ENCODE measurements around the gene NPC2. TPM values are rescaled to one million over a fixed set of nuclear protein-coding genes. Genes with fewer than 3 reads are reported as not detected.

Gene NPC2
- total and polyA plus RNA-seq, 4 donors: 922 to 1,539 (median 1,190) TPM

DNA sequence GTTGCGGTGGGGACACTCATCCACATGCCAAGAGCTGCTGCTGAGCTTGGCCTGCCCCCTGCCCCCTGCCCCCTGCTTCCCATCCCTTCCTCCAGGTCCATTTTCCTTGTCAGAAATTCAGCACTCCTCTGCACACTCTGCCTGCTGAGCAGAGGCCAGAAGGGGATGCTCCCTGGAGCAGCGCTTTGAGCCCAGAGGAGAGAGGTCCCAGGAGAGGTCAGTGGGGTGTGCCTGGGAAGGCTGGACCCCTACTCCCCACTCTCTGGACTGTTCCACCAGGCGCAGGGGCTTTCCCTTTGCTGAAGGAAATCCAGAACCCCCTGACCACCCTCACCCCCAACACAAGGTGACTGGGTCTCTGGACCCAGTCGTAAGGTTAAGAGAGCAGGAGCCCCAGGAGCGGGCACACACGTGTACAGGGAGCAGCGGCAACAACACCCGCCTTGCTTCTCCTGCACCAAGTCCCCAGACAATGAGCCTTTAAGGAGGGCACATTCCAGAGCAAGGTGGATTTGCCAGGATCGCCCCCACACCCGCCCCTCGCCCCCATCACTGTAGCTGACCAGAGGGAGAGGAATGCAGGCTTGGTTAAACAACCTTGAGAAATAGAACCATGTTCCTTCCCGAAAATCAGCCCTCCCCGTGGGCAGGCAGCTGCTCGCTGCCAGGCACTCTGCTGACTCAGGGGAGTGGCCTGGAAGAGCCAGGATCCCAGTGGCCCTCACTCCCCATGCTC lies 31.1 kb upstream of the NPC2 start:
- no peak for TF ChIP-seq CTCF (IDR thresholded peaks at IDR 0.05; ENCODE audit: control extremely low read depth, extremely low read depth)
- Histone ChIP-seq H3K36me3 (ENCODE audit: control insufficient read depth in 4 of 4, insufficient read depth in 4 of 4, low read length in 4 of 4) (peaks cover 0 to under 1% (median 0%) of the 10 kb centered on the region in 4 donors), H3K27ac (ENCODE audit: low read depth in 1 of 2, low read length in 1 of 2) (no peak overlapping the region), H3K4me3 (no peak overlapping the region), H3K9me3 (ENCODE audit: control insufficient read depth in 4 of 4, insufficient read depth in 3 of 4, low read length in 3 of 4) (no peaks in the 10 kb centered on the region), H3K4me1 (ENCODE audit: control insufficient read depth in 5 of 5, insufficient read depth in 5 of 5, low read length in 5 of 5) (peaks cover 0 to 14% (median 8%) of the 10 kb centered on the region in 5 donors), H3K27me3 (ENCODE audit: control insufficient read depth in 3 of 3, insufficient read depth in 3 of 3, low read length in 2 of 3) (no peaks in the 10 kb centered on the region), H3K9ac (ENCODE audit: insufficient read depth in 1 of 2, low read length in 2 of 2) (no peak overlapping the region)
- ATAC-seq (ENCODE audit: insufficient read depth, low FRiP score) (peak; percentile 35), DNase-seq (peak in 2 of 3 donors; percentile 32 to 58)
- WGBS, 2 donors: 73 to 81% methylated on average over 13 to 14 of the region's 14 CpGs

DNA sequence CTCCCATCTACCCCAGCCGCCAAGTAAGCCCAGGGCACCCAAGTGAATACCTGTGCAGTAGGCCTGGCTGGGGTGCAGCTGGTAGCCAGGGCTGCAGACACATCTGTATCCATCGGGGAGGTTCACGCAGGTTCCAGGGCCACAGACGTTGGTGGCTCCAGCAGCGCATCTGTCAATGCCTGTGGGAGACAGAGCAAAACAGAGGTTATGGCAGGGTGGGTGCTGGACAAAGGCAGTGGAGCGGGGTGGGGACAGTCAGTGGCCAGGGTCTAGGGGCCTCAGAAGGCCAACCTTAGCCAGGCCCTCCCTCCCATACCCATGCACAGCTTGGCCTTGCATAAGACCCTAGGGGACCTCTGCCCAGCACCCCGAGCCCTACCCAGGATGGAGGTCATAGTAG lies 29.6 kb upstream of the NPC2 start:
- ATAC-seq (ENCODE audit: insufficient read depth, low FRiP score): no peak
- Histone ChIP-seq H3K27me3 (ENCODE audit: control insufficient read depth in 3 of 3, insufficient read depth in 3 of 3, low read length in 2 of 3) (no peaks in the 10 kb centered on the region), H3K27ac (ENCODE audit: low read depth in 1 of 2, low read length in 1 of 2) (no peak overlapping the region), H3K9me3 (ENCODE audit: control insufficient read depth in 4 of 4, insufficient read depth in 3 of 4, low read length in 3 of 4) (no peaks in the 10 kb centered on the region), H3K4me3 (no peak overlapping the region), H3K36me3 (ENCODE audit: control insufficient read depth in 4 of 4, insufficient read depth in 4 of 4, low read length in 4 of 4) (no peaks in the 10 kb centered on the region), H3K9ac (ENCODE audit: insufficient read depth in 1 of 2, low read length in 2 of 2) (no peak overlapping the region), H3K4me1 (ENCODE audit: control insufficient read depth in 5 of 5, insufficient read depth in 5 of 5, low read length in 5 of 5) (peaks cover 0 to 16% (median 8%) of the 10 kb centered on the region in 5 donors)
- no peak for TF ChIP-seq CTCF (IDR thresholded peaks at IDR 0.05; ENCODE audit: control extremely low read depth, extremely low read depth)
- DNase-seq: no peak
- 95 to 96% methylated on average over 7 of the region's 7 CpGs for WGBS, 2 donors

DNA sequence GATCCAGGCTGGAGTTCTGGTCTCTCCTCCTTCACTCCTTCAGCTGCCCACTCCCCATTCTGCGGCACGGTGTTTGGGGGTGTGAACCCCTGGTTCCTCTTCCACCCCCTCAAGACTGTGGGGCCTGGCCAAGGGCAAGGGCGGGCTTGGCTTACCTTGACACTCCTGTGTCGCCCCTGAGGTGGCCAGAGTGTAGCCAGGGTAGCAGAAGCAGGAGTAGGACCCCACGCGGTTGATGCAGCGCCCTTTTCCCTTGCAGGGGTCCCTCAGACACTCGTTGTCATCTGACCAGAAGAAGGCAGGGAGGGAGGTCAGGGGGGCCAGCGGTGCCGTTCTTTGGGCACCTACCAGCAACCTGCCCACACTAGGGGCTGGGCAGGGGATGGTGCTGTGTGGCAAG lies 28.7 kb upstream of the NPC2 start:
- 87% methylated on average over 10 of the region's 10 CpGs for WGBS, 2 donors
- no peak overlapping the region for H3K9ac ChIP-seq (ENCODE audit: insufficient read depth in 1 of 2, low read length in 2 of 2)
- H3K27me3 ChIP-seq (ENCODE audit: control insufficient read depth in 3 of 3, insufficient read depth in 3 of 3, low read length in 2 of 3): no peaks in the 10 kb centered on the region
- H3K36me3 ChIP-seq (ENCODE audit: control insufficient read depth in 4 of 4, insufficient read depth in 4 of 4, low read length in 4 of 4): no peaks in the 10 kb centered on the region
- TF ChIP-seq CTCF (IDR thresholded peaks at IDR 0.05; ENCODE audit: control extremely low read depth, extremely low read depth): no peak
- H3K4me1 ChIP-seq (ENCODE audit: control insufficient read depth in 5 of 5, insufficient read depth in 5 of 5, low read length in 5 of 5): peaks cover 0 to 16% (median 8%) of the 10 kb centered on the region in 5 donors
- H3K9me3 ChIP-seq (ENCODE audit: control insufficient read depth in 4 of 4, insufficient read depth in 3 of 4, low read length in 3 of 4): no peaks in the 10 kb centered on the region
- ATAC-seq (ENCODE audit: insufficient read depth, low FRiP score) (no peak), DNase-seq (no peak)
- no peak overlapping the region for H3K27ac ChIP-seq (ENCODE audit: low read depth in 1 of 2, low read length in 1 of 2)
- H3K4me3 ChIP-seq: no peak overlapping the region
